ENCODE data around the gene RPL27.
"Not testable (repeated sequence)": the region's sequence is repeated elsewhere in the genome, so short reads cannot be mapped to it uniquely, and the experiment has no call there.

DNA sequence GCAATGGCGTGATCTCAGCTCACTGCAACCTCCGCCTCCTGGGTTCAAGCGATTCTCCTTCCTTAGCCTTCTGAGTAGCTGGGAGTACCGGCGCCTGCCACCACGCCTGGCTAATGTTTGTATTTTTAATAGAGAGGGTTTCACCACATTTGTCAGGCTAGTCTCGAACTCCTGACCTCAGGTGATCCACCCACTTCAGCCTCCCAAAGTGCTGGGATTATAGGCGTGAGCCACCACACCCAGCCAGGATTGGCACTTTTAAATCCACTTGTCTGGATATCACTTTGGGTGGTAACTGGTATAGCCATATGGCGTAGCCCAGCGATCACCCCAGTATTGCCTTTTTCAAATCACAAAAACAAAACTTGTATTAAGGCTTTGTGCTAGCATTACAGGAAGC lies 4.3 kb upstream of the RPL27 start:
- TF ChIP-seq, protein P1, sequence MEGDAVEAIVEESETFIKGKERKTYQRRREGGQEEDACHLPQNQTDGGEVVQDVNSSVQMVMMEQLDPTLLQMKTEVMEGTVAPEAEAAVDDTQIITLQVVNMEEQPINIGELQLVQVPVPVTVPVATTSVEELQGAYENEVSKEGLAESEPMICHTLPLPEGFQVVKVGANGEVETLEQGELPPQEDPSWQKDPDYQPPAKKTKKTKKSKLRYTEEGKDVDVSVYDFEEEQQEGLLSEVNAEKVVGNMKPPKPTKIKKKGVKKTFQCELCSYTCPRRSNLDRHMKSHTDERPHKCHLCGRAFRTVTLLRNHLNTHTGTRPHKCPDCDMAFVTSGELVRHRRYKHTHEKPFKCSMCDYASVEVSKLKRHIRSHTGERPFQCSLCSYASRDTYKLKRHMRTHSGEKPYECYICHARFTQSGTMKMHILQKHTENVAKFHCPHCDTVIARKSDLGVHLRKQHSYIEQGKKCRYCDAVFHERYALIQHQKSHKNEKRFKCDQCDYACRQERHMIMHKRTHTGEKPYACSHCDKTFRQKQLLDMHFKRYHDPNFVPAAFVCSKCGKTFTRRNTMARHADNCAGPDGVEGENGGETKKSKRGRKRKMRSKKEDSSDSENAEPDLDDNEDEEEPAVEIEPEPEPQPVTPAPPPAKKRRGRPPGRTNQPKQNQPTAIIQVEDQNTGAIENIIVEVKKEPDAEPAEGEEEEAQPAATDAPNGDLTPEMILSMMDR (IDR thresholded peaks at IDR 0.05), result not testable (repeated sequence)
- TF ChIP-seq POLR2A (IDR thresholded peaks at IDR 0.05), result not testable (repeated sequence)
